ENCODE measurements around the gene PCSK5. TPM values are rescaled to one million over a fixed set of nuclear protein-coding genes. Genes with fewer than 3 reads are reported as not detected.

Gene PCSK5
- total RNA-seq, 1 experiment from 2014 or later: 7.5 TPM

- Histone ChIP-seq H3K56ac (ENCODE audit: insufficient read length, low read depth, low read length) (no peak overlapping the region), H4K91ac (ENCODE audit: insufficient read length, low read depth, low read length) (no peak overlapping the region), H2BK120ac (ENCODE audit: low read depth, low read length, poor library complexity, severe bottlenecking) (no peak overlapping the region), H3K79me2 (ENCODE audit: insufficient read depth, low read length) (no peaks in the 10 kb centered on the region), H2BK20ac (ENCODE audit: low read depth, low read length, poor library complexity, severe bottlenecking) (no peak overlapping the region), H3K27ac (ENCODE audit: insufficient read length, low read depth, low read length) (no peak overlapping the region), H3T11ph (ENCODE audit: low read length) (no peak overlapping the region), H3K18ac (ENCODE audit: insufficient read length, low read depth, low read length) (no peak overlapping the region), H3K14ac (ENCODE audit: insufficient read depth, low read length) (no peak overlapping the region), H2BK12ac (ENCODE audit: insufficient read length, low read depth, low read length) (no peak overlapping the region), H3K79me1 (ENCODE audit: insufficient read depth, low read depth, low read length, poor library complexity, severe bottlenecking) (no peaks in the 10 kb centered on the region), H3K9me3 (ENCODE audit: control insufficient read depth, low read depth, low read length) (no peaks in the 10 kb centered on the region), H4K8ac (replicated peaks; ENCODE audit: insufficient read length, low read depth, low read length) (no peak overlapping the region), H2BK15ac (ENCODE audit: low read depth, low read length) (no peak overlapping the region), H3K27me3 (ENCODE audit: insufficient read depth, low read length) (no peaks in the 10 kb centered on the region), H3K4ac (ENCODE audit: low read depth, low read length) (no peak overlapping the region), H2AK5ac (ENCODE audit: insufficient read length, low read length) (no peak overlapping the region), H4K5ac (ENCODE audit: insufficient read length, low read depth, low read length) (no peak overlapping the region), H3K23me2 (ENCODE audit: insufficient read length, low read depth, low read length, poor library complexity, severe bottlenecking) (no peaks in the 10 kb centered on the region), H3K9ac (ENCODE audit: extremely low read depth, insufficient read length, low read length) (no peak overlapping the region), H3K23ac (ENCODE audit: insufficient read length, low read depth, low read length) (no peak overlapping the region), H2BK5ac (ENCODE audit: insufficient read length, low read length) (no peak overlapping the region), H4K20me1 (ENCODE audit: control insufficient read depth, insufficient read depth, insufficient read length) (no peaks in the 10 kb centered on the region), H3K4me2 (ENCODE audit: insufficient read depth, insufficient read length, low read length) (no peak overlapping the region), H3K4me1 (ENCODE audit: insufficient read depth, low read length) (no peaks in the 10 kb centered on the region), H2AFZ (ENCODE audit: low read length) (no peak overlapping the region)
- Mint-ChIP-seq H3K4me3 (no peak overlapping the region), H3K27me3 (ENCODE audit: low read depth) (no peaks in the 10 kb centered on the region), H3K27ac (no peak overlapping the region; a peak in 1 of 7 replicates), H3K9me3 (no peaks in the 10 kb centered on the region), H3K4me1 (no peaks in the 10 kb centered on the region; a peak in 1 of 4 replicates), H3K36me3 (ENCODE audit: insufficient read depth in 1 of 3, low read depth in 3 of 3) (no peaks in the 10 kb centered on the region)
- TF ChIP-seq CTCF (conservative IDR thresholded peaks at IDR 0.05): no peak
- no peak for DNase-seq
- WGBS (ENCODE audit: extremely low coverage, insufficient read length, low lambda C conversion rate): no CpG with 5 or more reads among the region's 3 CpGs
Observed at GRCh38 chr9:76116913-76117312, 226.4 kb downstream of the PCSK5 start.

Data from H9 (cell line).